Endodermal cell (in vitro differentiated cells): Measurements from ENCODE around the gene ARHGEF3. TPM values are rescaled to one million over a fixed set of nuclear protein-coding genes. Genes with fewer than 3 reads are reported as not detected.

Experiments used
- DNase-seq: peaks from one replicate; pipeline ENCODE4 v3.0.0-alpha.2; 2017
- H3K27ac ChIP-seq: 2 replicates; pipeline ENCODE4 v1.5.1; 2013; ENCODE audit warnings: mild to moderate bottlenecking, low read depth, low read length, moderate library complexity
- H3K27me3 ChIP-seq: 2 replicates; pipeline ENCODE4 v1.6.1; 2013; ENCODE audit warnings: mild to moderate bottlenecking, low read length, moderate library complexity; ENCODE audit not compliant: insufficient read depth, control insufficient read depth, poor library complexity, severe bottlenecking
- H3K36me3 ChIP-seq: 2 replicates; pipeline ENCODE4 v1.7.0; 2013; ENCODE audit warnings: mild to moderate bottlenecking, low read length, moderate library complexity; ENCODE audit not compliant: control insufficient read depth, insufficient read depth
- H3K4me1 ChIP-seq: one replicate; pipeline ENCODE4 v1.7.0; 2013; ENCODE audit warnings: low read length; ENCODE audit not compliant: control insufficient read depth, insufficient read depth
- H3K4me3 ChIP-seq: 2 replicates; pipeline ENCODE4 v1.5.1; 2013; ENCODE audit warnings: mild to moderate bottlenecking, low read length, moderate library complexity
- H3K9ac ChIP-seq: 2 replicates; pipeline ENCODE4 v1.6.1; 2013; ENCODE audit warnings: mild to moderate bottlenecking, low read length, moderate library complexity; ENCODE audit not compliant: poor library complexity, severe bottlenecking; ENCODE audit errors: extremely low read depth
- H3K9me3 ChIP-seq: 2 replicates; pipeline ENCODE4 v1.6.1; 2013; ENCODE audit warnings: mild to moderate bottlenecking, low read length, moderate library complexity; ENCODE audit not compliant: control insufficient read depth
- H3K27ac Mint-ChIP-seq: 2 replicates; pipeline ENCODE4 v1.8.0; 2020; ENCODE audit warnings: mixed read lengths
- H3K27me3 Mint-ChIP-seq: 2 replicates; pipeline ENCODE4 v1.8.0; 2021; ENCODE audit warnings: mild to moderate bottlenecking, mixed read lengths; ENCODE audit not compliant: insufficient read depth
- H3K36me3 Mint-ChIP-seq: 2 replicates; pipeline ENCODE4 v1.8.0; 2020; ENCODE audit warnings: low read depth, mixed read lengths
- H3K4me1 Mint-ChIP-seq: 2 replicates; pipeline ENCODE4 v1.8.0; 2020; ENCODE audit warnings: mixed read lengths
- H3K4me3 Mint-ChIP-seq: 2 replicates; pipeline ENCODE4 v1.8.0; 2020; ENCODE audit warnings: mild to moderate bottlenecking, moderate library complexity, mixed read lengths
- H3K9me3 Mint-ChIP-seq: 2 replicates; pipeline ENCODE4 v1.8.0; 2020; ENCODE audit warnings: mild to moderate bottlenecking, mixed read lengths
- CTCF ChIP-seq: fragments of 200-600 bp; sonication (generic); conservative IDR thresholded peaks from 2 replicates; pipeline ENCODE4 v1.5.0; 2021; ENCODE audit warnings: antibody characterized with exemption, mild to moderate bottlenecking
- WGBS, 2 experiments: methylation state at CpG; one replicate each; pipeline versions ENCODE4 v1.1.5 to v1.1.7; 2013; ENCODE audit warnings: missing lambda C conversion rate in 2 of 2, mixed read lengths in 1 of 2; ENCODE audit not compliant: insufficient coverage in 1 of 2, insufficient read length in 1 of 2; 5-methylcytosine and 5-hydroxymethylcytosine counted together
- total RNA-seq, 2 donors: library from RNA; stranded (reverse); fragmentation: NEBNext Ultra II Directional in 1 of 2; extraction: Animal tissue kit (Norgen Biotek cat#: 25700) in 1 of 2; gene quantifications; 2 replicates in 1 of 2; 3 replicates in 1 of 2; pipeline ENCODE4 v1.2.1, GENCODE V29; 2021

Gene ARHGEF3
- total RNA-seq, 2 donors from 2014 or later, result 12.7 to 14.1 TPM

GRCh38 chr3:56788521-56788920 lies 13.2 kb downstream of the ARHGEF3 start:
- H3K9me3 Mint-ChIP-seq, result no peaks in the 10 kb centered on the region
- peaks cover 32% of the 10 kb centered on the region for H3K4me1 Mint-ChIP-seq
- H3K4me1 ChIP-seq, result peaks cover 29% of the 10 kb centered on the region
- H3K27me3 ChIP-seq, result no peaks in the 10 kb centered on the region
- TF ChIP-seq CTCF, result no peak
- no peaks in the 10 kb centered on the region for H3K27me3 Mint-ChIP-seq
- DNase-seq, result no peak
- H3K9ac ChIP-seq, result no peak overlapping the region
- H3K27ac ChIP-seq, result no peak overlapping the region
- H3K27ac Mint-ChIP-seq, result no peak overlapping the region
- no peak overlapping the region for H3K4me3 Mint-ChIP-seq
- H3K4me3 ChIP-seq, result no peak overlapping the region
- no peaks in the 10 kb centered on the region for H3K9me3 ChIP-seq
- H3K36me3 ChIP-seq, result no peaks in the 10 kb centered on the region
- H3K36me3 Mint-ChIP-seq, result peaks cover 4% of the 10 kb centered on the region
- 81 to 86% methylated on average over 2 of the region's 2 CpGs for whole genome bisulfite sequencing, 2 experiments

GRCh38 chr3:56787784-56788256 lies 13.9 kb downstream of the ARHGEF3 start:
- H3K36me3 Mint-ChIP-seq, result peaks cover 4% of the 10 kb centered on the region
- Histone ChIP-seq H3K27me3 (no peaks in the 10 kb centered on the region), H3K9ac (no peak overlapping the region), H3K4me3 (no peak overlapping the region), H3K4me1 (peaks cover 36% of the 10 kb centered on the region), H3K9me3 (no peaks in the 10 kb centered on the region), H3K27ac (no peak overlapping the region), H3K36me3 (no peaks in the 10 kb centered on the region)
- WGBS, 2 experiments, result 94 to 97% methylated on average over 4 to 6 of the region's 6 CpGs
- H3K27ac Mint-ChIP-seq, result no peak overlapping the region
- TF ChIP-seq CTCF, result no peak
- peaks cover 39% of the 10 kb centered on the region for H3K4me1 Mint-ChIP-seq
- no peak overlapping the region for H3K4me3 Mint-ChIP-seq
- DNase-seq, result no peak
- no peaks in the 10 kb centered on the region for H3K9me3 Mint-ChIP-seq
- no peaks in the 10 kb centered on the region for H3K27me3 Mint-ChIP-seq

- Histone ChIP-seq H3K36me3 (no peaks in the 10 kb centered on the region), H3K4me1 (peaks cover 38% of the 10 kb centered on the region), H3K9me3 (no peaks in the 10 kb centered on the region), H3K27ac (no peak overlapping the region), H3K27me3 (no peaks in the 10 kb centered on the region), H3K9ac (no peak overlapping the region), H3K4me3 (no peak overlapping the region)
- no peak for DNase-seq
- Mint-ChIP-seq H3K4me3 (no peak overlapping the region), H3K27me3 (no peaks in the 10 kb centered on the region), H3K4me1 (peaks cover 43% of the 10 kb centered on the region), H3K36me3 (peaks cover 1% of the 10 kb centered on the region), H3K27ac (no peak overlapping the region), H3K9me3 (no peaks in the 10 kb centered on the region)
- TF ChIP-seq CTCF, result no peak
- 94 to 97% methylated on average over 4 to 8 of the region's 9 CpGs for WGBS, 2 experiments
These were observed 14.4 kb downstream of the ARHGEF3 start for GRCh38 chr3:56787258-56787775.
